ENCODE data around the gene MEX3D. TPM values are rescaled to one million over a fixed set of nuclear protein-coding genes. Genes with fewer than 3 reads are reported as not detected.
"Not testable (repeated sequence)": the region's sequence is repeated elsewhere in the genome, so short reads cannot be mapped to it uniquely, and the experiment has no call there.

The MEX3D gene
- total RNA-seq, 1 donor from 2014 or later: 75.6 TPM

- DNase-seq (ENCODE audit: low read depth in 2 of 2): no peak
Measured at GRCh38 chr19:1538978-1539377, 29.1 kb downstream of the MEX3D start.

GRCh38 chr19:1535699-1536098, 32.4 kb downstream of the MEX3D start:
- not testable (repeated sequence) for DNase-seq (ENCODE audit: low read depth in 2 of 2)

DNA sequence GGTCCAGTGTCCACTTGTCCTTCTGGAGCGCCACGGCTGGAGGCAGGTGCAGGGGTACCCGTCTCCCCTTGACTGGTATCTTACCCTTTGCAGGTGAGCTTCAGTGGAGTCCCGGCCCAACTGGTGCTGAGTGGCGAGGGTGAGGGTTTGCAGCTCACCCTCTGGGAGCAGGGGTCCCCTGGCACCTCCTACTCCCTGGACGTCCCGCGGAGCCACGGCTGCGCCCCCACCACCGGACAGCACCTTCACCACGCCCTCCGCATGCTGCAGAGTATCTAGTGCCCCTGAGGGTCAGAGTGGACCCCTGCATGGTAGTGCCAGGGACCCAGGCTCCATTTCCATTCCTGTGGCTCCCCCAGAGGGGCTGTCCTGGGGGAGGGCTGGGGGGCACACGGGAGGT, 33.2 kb downstream of the MEX3D start:
- no peak for DNase-seq (ENCODE audit: low read depth in 2 of 2)

DNA sequence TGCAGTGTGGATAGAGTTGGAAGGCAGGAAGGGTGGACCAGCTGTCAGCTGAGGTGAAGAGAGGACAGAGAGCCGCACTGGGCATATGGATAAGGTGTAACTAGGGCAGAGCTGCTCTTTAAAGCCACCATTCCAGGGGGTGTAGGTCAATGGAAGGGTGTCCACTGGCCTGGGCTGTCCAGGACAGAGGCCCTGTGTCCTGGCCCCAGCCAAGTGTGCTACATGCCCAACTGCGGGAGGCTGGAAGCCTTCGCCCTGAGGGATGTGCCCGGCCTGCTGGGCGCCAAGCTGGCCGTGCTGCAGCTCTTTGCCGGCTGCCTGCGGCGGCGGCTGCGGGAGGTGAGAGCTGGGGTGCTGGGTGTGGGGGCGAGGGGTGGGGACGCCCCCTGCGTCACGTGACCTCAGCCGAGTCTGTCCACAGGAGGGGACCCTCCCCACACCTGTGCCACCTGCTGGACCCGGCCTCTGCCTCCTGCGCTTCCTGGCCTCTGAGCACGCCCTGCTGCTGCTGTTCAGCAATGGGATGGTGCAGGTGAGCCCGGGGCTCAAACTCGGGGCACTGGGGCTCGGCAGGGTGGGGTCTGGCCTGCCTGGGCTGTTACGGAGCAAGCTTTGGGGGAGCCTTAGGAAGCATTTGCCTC, 34.5 kb downstream of the MEX3D start:
- DNase-seq (ENCODE audit: low read depth in 2 of 2): no peak

- DNase-seq (ENCODE audit: low read depth in 2 of 2): no peak
Measured at GRCh38 chr19:1532003-1532402, 36.1 kb downstream of the MEX3D start.

DNA sequence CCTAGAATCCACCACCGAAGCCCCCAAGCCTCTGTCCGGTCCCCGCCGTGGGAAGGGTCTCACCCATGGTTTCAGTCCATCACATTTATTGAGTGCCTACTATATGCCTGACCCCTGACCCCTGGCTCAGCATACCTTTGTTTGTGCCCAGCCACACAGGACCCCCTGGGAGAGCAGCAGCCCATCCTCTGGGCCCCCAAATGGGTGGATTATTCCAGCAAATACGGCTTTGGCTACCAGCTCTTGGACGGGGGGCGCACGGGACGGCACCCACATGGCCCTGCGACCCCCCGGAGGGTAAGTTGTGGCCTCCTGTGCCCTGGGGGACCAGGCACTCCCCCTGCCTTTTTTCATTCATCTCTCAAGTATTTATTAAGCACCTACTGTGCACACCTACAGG, 36.5 kb downstream of the MEX3D start:
- DNase-seq (ENCODE audit: low read depth in 2 of 2): no peak

GRCh38 chr19:1530856-1531255, 37.3 kb downstream of the MEX3D start:
- not testable (repeated sequence) for DNase-seq (ENCODE audit: low read depth in 2 of 2)

DNA sequence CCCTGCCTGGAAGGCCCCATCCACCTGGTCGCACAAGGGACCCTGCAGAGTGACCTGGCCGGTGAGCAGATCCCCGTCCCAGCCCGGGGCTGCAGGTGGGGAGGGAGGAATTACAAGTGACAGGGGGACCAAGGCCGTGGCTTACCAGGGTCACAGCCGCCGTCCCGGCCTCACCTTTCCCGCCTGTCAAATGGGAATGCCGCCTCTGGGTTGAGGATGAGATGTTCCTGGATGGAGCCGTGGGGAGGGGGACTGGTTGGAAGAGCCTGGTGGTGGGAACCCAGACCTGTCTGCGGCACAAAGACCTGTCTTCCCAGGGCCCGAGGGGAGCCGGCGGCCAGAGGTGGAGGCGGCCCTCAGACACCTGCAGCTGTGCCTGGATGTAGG, 38.7 kb downstream of the MEX3D start:
- DNase-seq (ENCODE audit: low read depth in 2 of 2): no peak

GRCh38 chr19:1528596-1529429, 39.3 kb downstream of the MEX3D start:
- no peak for DNase-seq (ENCODE audit: low read depth in 2 of 2)

GRCh38 chr19:1527650-1528309, 40.3 kb downstream of the MEX3D start:
- DNase-seq (ENCODE audit: low read depth in 2 of 2): no peak

- DNase-seq (ENCODE audit: low read depth in 2 of 2): no peak
Measured at GRCh38 chr19:1526979-1527649, 41.0 kb downstream of the MEX3D start.

DNA sequence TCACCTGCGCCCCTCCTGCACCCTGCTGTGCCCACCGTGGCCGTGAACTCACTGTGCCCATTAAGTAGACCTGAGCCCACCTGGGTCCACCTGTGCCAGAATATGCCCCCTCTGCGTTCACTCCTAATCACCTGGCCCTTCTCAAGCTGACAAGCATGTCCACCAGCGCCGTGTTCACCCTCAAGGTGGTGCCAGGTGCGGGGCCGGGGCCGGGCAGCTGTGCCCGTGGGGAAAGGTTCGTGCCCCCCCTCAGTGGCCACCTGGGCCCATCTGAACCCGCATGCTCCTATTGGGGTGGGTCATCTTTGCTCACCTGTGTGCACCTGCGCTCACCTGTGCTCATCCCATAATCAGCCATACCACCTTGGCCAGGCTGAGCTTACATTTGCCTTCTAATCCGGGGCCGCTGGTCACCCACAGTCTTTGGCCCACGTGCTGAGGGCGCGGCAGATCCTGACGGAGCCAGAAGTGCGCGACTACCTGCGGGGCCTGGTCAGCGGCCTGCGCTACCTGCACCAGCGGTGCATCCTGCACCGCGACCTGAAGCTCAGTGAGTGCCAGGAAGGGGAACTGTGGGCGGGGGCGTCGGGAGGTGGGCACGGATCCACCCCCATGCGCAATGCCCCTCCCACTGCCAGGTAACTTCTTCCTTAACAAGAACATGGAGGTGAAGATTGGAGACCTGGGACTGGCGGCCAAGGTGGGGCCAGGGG, 41.9 kb downstream of the MEX3D start:
- no peak for DNase-seq (ENCODE audit: low read depth in 2 of 2)

DNA sequence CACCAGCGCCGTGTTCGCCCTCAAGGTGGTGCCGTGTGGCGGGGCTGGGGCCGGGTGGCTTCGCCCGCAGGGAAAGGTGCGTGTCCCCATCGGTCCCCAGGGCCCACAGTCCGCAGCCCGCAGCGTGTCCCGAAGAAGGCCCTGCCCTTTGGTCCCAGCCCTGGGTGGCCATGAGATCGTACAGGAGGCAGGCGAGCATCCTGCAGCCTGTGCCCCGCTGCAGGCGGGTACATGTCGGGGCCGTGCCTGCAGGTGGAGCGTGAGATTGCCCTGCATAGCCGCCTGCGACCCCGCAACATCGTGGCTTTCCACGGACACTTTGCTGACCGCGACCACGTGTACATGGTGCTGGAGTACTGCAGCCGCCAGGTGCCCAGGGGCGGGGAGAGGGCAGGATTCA, 42.8 kb downstream of the MEX3D start:
- DNase-seq (ENCODE audit: low read depth in 2 of 2): no peak

GRCh38 chr19:1524972-1525325, 43.2 kb downstream of the MEX3D start:
- DNase-seq (ENCODE audit: low read depth in 2 of 2): no peak

- DNase-seq (ENCODE audit: low read depth in 2 of 2): no peak
Measured at GRCh38 chr19:1524287-1524971, 43.7 kb downstream of the MEX3D start.

GRCh38 chr19:1523412-1524286, 44.5 kb downstream of the MEX3D start, which contains the start of gene PLK5:
Gene PLK5 (plus strand): TSS chr19:1524077. CDS start chr19:1526997, 2,920 bp downstream.
- DNase-seq (ENCODE audit: low read depth in 2 of 2): no peak

GRCh38 chr19:1522838-1523237, 45.3 kb downstream of the MEX3D start:
- no peak for DNase-seq (ENCODE audit: low read depth in 2 of 2)

GRCh38 chr19:1522061-1522460, 46.1 kb downstream of the MEX3D start:
- DNase-seq (ENCODE audit: low read depth in 2 of 2): peak in 1 of 2 donors; percentile 35

GRCh38 chr19:1521636-1522035, 46.5 kb downstream of the MEX3D start:
- DNase-seq (ENCODE audit: low read depth in 2 of 2): no peak

Measured in lung microvascular endothelial cell (primary cell).